B cell (primary cell): ENCODE results near the gene NTN1. TPM values are rescaled to one million over a fixed set of nuclear protein-coding genes. Genes with fewer than 3 reads are reported as not detected.

ENCODE experiments used
- ATAC-seq: fragments of 200-7000 bp; cut with Tn5 transposase; one replicate; pipeline ENCODE4 v1.10.0; 2021; ENCODE audit warnings: low read depth, mild to moderate bottlenecking, moderate number of reproducible peaks, moderate library complexity
- CTCF ChIA-PET: fragments of 350-600 bp; sonication (Branson Sonifier 250); formaldehyde crosslinking; loops from one replicate; lab custom pipeline; 2021; ENCODE audit warnings: antibody characterized with exemption, inconsistent platforms; lab: Charles Lee
- POLR2A ChIA-PET: fragments of 350-600 bp; sonication (Branson Sonifier 250); formaldehyde crosslinking; loops from one replicate; lab custom pipeline; 2021; ENCODE audit warnings: antibody characterized with exemption; lab: Charles Lee
- DNase-seq: peaks from one replicate; pipeline ENCODE4 v3.0.0; 2013
- H2AFZ ChIP-seq: 2 replicates; pipeline ENCODE4 v1.6.1; 2012; ENCODE audit warnings: mild to moderate bottlenecking, low read depth, low read length; ENCODE audit not compliant: insufficient read depth, poor library complexity, severe bottlenecking
- H3K27ac ChIP-seq, 2 donors: 1 replicate in 1 of 2; 2 replicates in 1 of 2; pipeline ENCODE4 v1.5.1; 2012 to 2013; ENCODE audit warnings: low read length in 2 of 2, mild to moderate bottlenecking in 2 of 2, moderate library complexity in 1 of 2
- H3K27me3 ChIP-seq, 4 experiments: fragments of 200-600 bp in 1 of 4; sonication (generic) in 1 of 4; replicated peaks in 1 of 4; 1 replicate in 2 of 4; 2 replicates in 2 of 4; pipeline versions ENCODE4 v1.6.1 to v1.7.0; 2013 to 2016; ENCODE audit warnings: low read length in 3 of 4, mild to moderate bottlenecking in 2 of 4, mixed read lengths in 1 of 4, moderate library complexity in 1 of 4; ENCODE audit not compliant: insufficient read depth in 4 of 4, control insufficient read depth in 3 of 4; ENCODE audit errors: control extremely low read depth in 1 of 4
- H3K36me3 ChIP-seq, 2 experiments: replicated peaks in 1 of 2; 1 replicate in 1 of 2; 2 replicates in 1 of 2; pipeline versions ENCODE4 v1.6.1 to v1.7.1; 2013; ENCODE audit warnings: low read length in 1 of 2; ENCODE audit not compliant: insufficient read depth in 2 of 2, control insufficient read depth in 1 of 2; ENCODE audit errors: control extremely low read depth in 1 of 2, extremely low read depth in 1 of 2
- H3K4me1 ChIP-seq, 2 donors: fragments of 200-600 bp in 1 of 2; sonication (generic) in 1 of 2; 1 replicate in 1 of 2; 2 replicates in 1 of 2; pipeline versions ENCODE4 v1.5.1 to v1.6.1; 2013 to 2017; ENCODE audit warnings: low read length in 2 of 2; ENCODE audit not compliant: control insufficient read depth in 2 of 2, insufficient read depth in 2 of 2
- H3K4me2 ChIP-seq: replicated peaks from 2 replicates; pipeline ENCODE3; 2012; ENCODE audit warnings: mild to moderate bottlenecking, low read depth, low read length; ENCODE audit not compliant: poor library complexity, severe bottlenecking
- H3K4me3 ChIP-seq, 5 experiments: fragments of 200-600 bp in 1 of 5; sonication (generic) in 1 of 5; 1 replicate in 3 of 5; 2 replicates in 2 of 5; pipeline versions ENCODE4 v1.5.1 to v1.7.0; 2011 to 2016; ENCODE audit warnings: low read length in 4 of 5, mild to moderate bottlenecking in 4 of 5, low read depth in 2 of 5, control low read depth in 1 of 5, moderate library complexity in 1 of 5; ENCODE audit not compliant: insufficient read depth in 1 of 5; ENCODE audit errors: control extremely low read depth in 1 of 5, extremely low read depth in 1 of 5
- H3K79me2 ChIP-seq: fragments of 200-600 bp; sonication (generic); one replicate; pipeline ENCODE4 v1.6.0; 2016; ENCODE audit warnings: low read length; ENCODE audit not compliant: control insufficient read depth, insufficient read depth
- H3K9ac ChIP-seq: fragments of 200-600 bp; sonication (generic); 2 replicates; pipeline ENCODE4 v1.6.1; 2017; ENCODE audit warnings: mild to moderate bottlenecking, low read length, moderate library complexity
- H3K9me3 ChIP-seq, 3 donors: one replicate each; pipeline versions ENCODE4 v1.6.1 to v1.7.1; 2013; ENCODE audit warnings: low read length in 2 of 3; ENCODE audit not compliant: control insufficient read depth in 2 of 3, insufficient read depth in 1 of 3; ENCODE audit errors: control extremely low read depth in 1 of 3
- H4K20me1 ChIP-seq: 2 replicates; pipeline ENCODE4 v1.6.0; 2012; ENCODE audit warnings: mild to moderate bottlenecking, low read length; ENCODE audit not compliant: insufficient read depth, control insufficient read depth, poor library complexity, severe bottlenecking
- H3K27ac Mint-ChIP-seq: one replicate; pipeline ENCODE4 v1.8.0; 2021; ENCODE audit warnings: mixed read lengths
- H3K27me3 Mint-ChIP-seq: one replicate; pipeline ENCODE4 v1.8.0; 2021; ENCODE audit warnings: mixed read lengths
- H3K4me1 Mint-ChIP-seq: one replicate; pipeline ENCODE4 v1.8.0; 2021; ENCODE audit warnings: mixed read lengths
- H3K4me3 Mint-ChIP-seq: one replicate; pipeline ENCODE4 v1.8.0; 2021; ENCODE audit warnings: mixed read lengths
- H3K9me3 Mint-ChIP-seq: one replicate; pipeline ENCODE4 v1.8.0; 2022; ENCODE audit warnings: mixed read lengths; ENCODE audit not compliant: insufficient read depth
- CTCF ChIP-seq: fragments of 200-600 bp; IDR thresholded peaks from one replicate; pipeline ENCODE4 v1.8.0; 2022; ENCODE audit warnings: antibody characterized with exemption, mild to moderate bottlenecking
- EZH2 ChIP-seq: IDR thresholded peaks from 2 replicates; pipeline ENCODE4 v1.6.1; 2012; ENCODE audit warnings: borderline replicate concordance, low read depth, mild to moderate bottlenecking, moderate library complexity, low read length; ENCODE audit not compliant: insufficient read depth, poor library complexity, severe bottlenecking
- WGBS: methylation state at CpG from one replicate; pipeline ENCODE4 v1.1.5; 2013; ENCODE audit warnings: missing lambda C conversion rate; ENCODE audit not compliant: insufficient coverage; 5-methylcytosine and 5-hydroxymethylcytosine counted together
- intact Hi-C: fragments of 100-400 bp; cut with micrococcal nuclease; formaldehyde crosslinking; loops from one replicate; pipeline ENCODE4 v1.10.0; 2022
- polyA plus RNA-seq: library from polyadenylated mRNA; depleted of rRNA; stranded (reverse); fragments of >200 nt; gene quantifications from 2 replicates; pipeline ENCODE4 v1.2.3, GENCODE V29; 2012
- total RNA-seq, 2 donors: library from RNA; stranded (reverse); fragments of 120-200 nt in 1 of 2; gene quantifications; 1 replicate in 1 of 2; 2 replicates in 1 of 2; pipeline versions ENCODE4 v1.2.3 to v1.2.4, GENCODE V29; 2013 to 2022

Gene NTN1
- total and polyA plus RNA-seq, 2 donors (not counting 1 experiment from before 2014, with no cell fraction given), result 0.10 to 0.25 TPM

DNA sequence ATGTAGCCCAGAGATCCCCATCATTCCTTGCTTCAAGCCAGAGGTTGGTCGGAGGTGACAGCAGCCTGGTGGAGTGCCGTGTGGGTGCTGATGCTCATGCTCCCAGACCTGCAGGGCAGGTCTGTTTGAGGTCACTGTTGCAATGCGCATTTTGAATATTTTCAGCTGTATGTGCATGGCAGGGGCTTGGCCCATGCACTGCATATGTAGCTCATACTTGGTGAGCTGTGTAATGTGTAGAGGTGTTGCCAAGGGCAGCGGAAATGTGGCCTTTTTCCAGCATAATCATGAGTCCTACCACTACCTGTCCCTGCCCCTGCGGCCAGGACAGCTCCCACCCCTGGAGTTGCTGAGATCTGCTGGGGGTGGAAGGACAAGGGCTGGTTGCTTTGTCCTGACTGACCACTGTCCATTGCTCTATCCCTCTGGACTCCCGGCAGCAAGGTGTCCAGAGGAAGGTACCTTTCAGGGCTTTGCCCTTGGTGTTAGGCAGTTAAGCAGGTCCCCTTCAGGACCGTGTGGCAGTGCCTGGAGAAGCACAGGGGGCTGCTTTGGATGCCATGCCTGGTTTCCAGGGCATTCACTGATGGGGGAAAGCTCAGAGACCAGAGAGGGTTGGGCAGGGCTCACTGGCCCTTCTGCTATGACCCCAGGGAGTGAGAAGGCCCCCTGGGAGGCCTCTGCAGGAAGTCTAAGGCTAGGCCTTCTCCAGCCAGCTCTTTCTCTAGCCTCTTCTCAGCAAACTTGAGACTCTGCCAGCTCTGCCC is 215.2 kb downstream of the NTN1 start:
- ATAC-seq (no peak), DNase-seq (no peak)
- Histone ChIP-seq H3K9me3 (peaks cover 0 to 5% (median 0%) of the 10 kb centered on the region in 3 donors), H4K20me1 (no peaks in the 10 kb centered on the region), H3K27ac (no peak overlapping the region), H3K27me3 (peaks cover 0 to 38% (median 1%) of the 10 kb centered on the region in 4 experiments), H3K4me3 (no peak overlapping the region), H2AFZ (no peak overlapping the region), H3K36me3 (no peaks in the 10 kb centered on the region), H3K4me2 (no peak overlapping the region), H3K9ac (no peak overlapping the region), H3K79me2 (no peaks in the 10 kb centered on the region), H3K4me1 (peaks cover 13 to 20% of the 10 kb centered on the region in 2 donors)
- TF ChIP-seq EZH2, result no peak
- no peak for TF ChIP-seq CTCF
- H3K27me3 Mint-ChIP-seq, result peaks cover 19% of the 10 kb centered on the region
- ChIA-PET POLR2A (no interaction called here), CTCF (no interaction called here)
- no peaks in the 10 kb centered on the region for H3K9me3 Mint-ChIP-seq
- H3K4me1 Mint-ChIP-seq, result peaks cover 23% of the 10 kb centered on the region
- intact Hi-C loops, result no loop called here
- WGBS, result 93% methylated on average over 5 of the region's 7 CpGs
- no peak overlapping the region for H3K4me3 Mint-ChIP-seq
- H3K27ac Mint-ChIP-seq, result no peak overlapping the region

DNA sequence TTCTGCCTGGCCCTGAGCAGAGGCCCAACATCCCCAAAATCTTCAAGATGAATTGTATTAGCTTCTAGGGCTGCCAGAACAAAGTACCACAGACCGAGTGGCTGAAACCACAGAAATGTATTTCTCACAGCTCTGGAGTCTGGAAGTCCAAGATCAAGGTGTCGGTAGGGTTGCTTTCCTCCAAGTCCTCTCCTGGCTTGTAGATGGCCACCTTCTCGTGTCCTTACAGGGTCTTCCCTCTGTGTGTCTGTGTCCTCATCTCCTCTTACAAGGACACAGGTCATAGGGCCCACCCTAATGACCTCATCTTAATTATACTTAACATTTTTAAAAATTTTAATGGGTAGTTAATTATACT is 215.7 kb downstream of the NTN1 start:
- intact Hi-C loops, result no loop called here
- H3K9me3 ChIP-seq, result peaks cover 0 to 5% (median 0%) of the 10 kb centered on the region in 3 donors
- no peak for DNase-seq
- Mint-ChIP-seq H3K27me3 (peaks cover 19% of the 10 kb centered on the region), H3K4me1 (peaks cover 24% of the 10 kb centered on the region), H3K4me3 (no peak overlapping the region), H3K27ac (no peak overlapping the region), H3K9me3 (no peaks in the 10 kb centered on the region)
- peaks cover 13 to 20% of the 10 kb centered on the region in 2 donors for H3K4me1 ChIP-seq
- WGBS, result 73% methylated on average over 2 of the region's 3 CpGs
- ChIA-PET POLR2A (interaction anchor here (0.6 kb wide), 1 partner anchor 33 kb away, joined by 3 read pairs; no protein-coding TSS in a partner anchor), CTCF (no interaction called here)
- no peak overlapping the region for H2AFZ ChIP-seq
- no peaks in the 10 kb centered on the region for H4K20me1 ChIP-seq
- TF ChIP-seq CTCF (no peak), EZH2 (no peak)
- H3K4me3 ChIP-seq, result no peak overlapping the region
- peaks cover 0 to 38% (median 1%) of the 10 kb centered on the region in 4 experiments for H3K27me3 ChIP-seq
- no peak overlapping the region for H3K27ac ChIP-seq
- H3K4me2 ChIP-seq, result no peak overlapping the region
- H3K9ac ChIP-seq, result no peak overlapping the region
- no peaks in the 10 kb centered on the region for H3K79me2 ChIP-seq
- no peaks in the 10 kb centered on the region for H3K36me3 ChIP-seq
- no peak for ATAC-seq
